ENCODE results near the gene DYRK4. TPM values are rescaled to one million over a fixed set of nuclear protein-coding genes. Genes with fewer than 3 reads are reported as not detected.
A peak's percentile ranks its signal among the peaks of the same experiment; 100 is the strongest.

Gene DYRK4
- total RNA-seq, 4 donors from 2014 or later, result 20.1 to 28.9 (median 21.1) TPM

- H3K36me3 ChIP-seq, result peaks cover 0 to 7% of the 10 kb centered on the region in 2 donors
- ATAC-seq (peak; percentile 99), DNase-seq (peak; percentile 87 to 90)
- H3K4me1 ChIP-seq, result peaks cover 15 to 16% of the 10 kb centered on the region in 2 donors
- H3K27me3 ChIP-seq, result no peaks in the 10 kb centered on the region
- H3K9me3 ChIP-seq, result no peaks in the 10 kb centered on the region
- peak within 1 kb of the TSS; percentile 86 to 94 (median 92) for H3K27ac ChIP-seq
- H3K4me3 ChIP-seq, result peak within 1 kb of the TSS; percentile 55 to 92 (median 76)
- intact Hi-C loops (cut with DNase I; ENCODE audit: low total_unique reads) (loop anchor here (1.0 to 5.0 kb wide), 4 partner anchors 64 to 666 kb away; partner anchors contain the start of gene PARP11), in situ Hi-C loops (cut with MboI; ENCODE audit: low sequenced_read_pairs in 4 of 4) (loop anchor here in 2 of 4 donors (25.0 kb wide), 1 partner anchor 226 kb away; the partner anchor contains the start of gene TIGAR (in 2 of the 2))
- peak; percentile 35 to 51 for TF ChIP-seq POLR2A (IDR thresholded peaks at IDR 0.05)
- no peak for TF ChIP-seq CTCF (IDR thresholded peaks at IDR 0.05 in 4 of 5, conservative IDR thresholded peaks at IDR 0.05 in 1 of 5)
Observed at GRCh38 chr12:4538207-4539160, 23.5 kb upstream of the DYRK4 start, which contains the start of gene RAD51AP1. Gene RAD51AP1, plus strand, starts transcription at chr12:4538890. Its CDS starts 50 bp downstream, at chr12:4538940.

- TF ChIP-seq CTCF (IDR thresholded peaks at IDR 0.05 in 4 of 5, conservative IDR thresholded peaks at IDR 0.05 in 1 of 5), result no peak
- no peak for TF ChIP-seq POLR2A (IDR thresholded peaks at IDR 0.05)
- Histone ChIP-seq H3K4me3 (peak overlapping the region; percentile 55 to 92 (median 76)), H3K36me3 (no peaks in the 10 kb centered on the region), H3K4me1 (peaks cover 15 to 16% of the 10 kb centered on the region in 2 donors), H3K9me3 (no peaks in the 10 kb centered on the region), H3K27ac (peak overlapping the region in 2 of 4 donors; percentile 91 to 94), H3K27me3 (no peaks in the 10 kb centered on the region)
- intact Hi-C loops (cut with DNase I; ENCODE audit: low total_unique reads), result loop anchor here (2.0 to 5.0 kb wide), 3 partner anchors 63 to 667 kb away; partner anchors contain the start of gene PARP11
- in situ Hi-C loops (cut with MboI; ENCODE audit: low sequenced_read_pairs in 4 of 4), result loop anchor here in 2 of 4 donors (25.0 kb wide), 1 partner anchor 227 kb away; the partner anchor contains the start of gene TIGAR (in 2 of the 2)
- ATAC-seq (no peak), DNase-seq (no peak)
Observed at GRCh38 chr12:4539167-4539870, 22.7 kb upstream of the DYRK4 start.

GRCh38 chr12:4540170-4540569, 21.8 kb upstream of the DYRK4 start:
- no peaks in the 10 kb centered on the region for H3K36me3 ChIP-seq
- no peak overlapping the region for H3K4me3 ChIP-seq
- H3K4me1 ChIP-seq, result peaks cover 15 to 16% of the 10 kb centered on the region in 2 donors
- no peaks in the 10 kb centered on the region for H3K27me3 ChIP-seq
- no peak for DNase-seq
- TF ChIP-seq CTCF (IDR thresholded peaks at IDR 0.05 in 4 of 5, conservative IDR thresholded peaks at IDR 0.05 in 1 of 5) (no peak), POLR2A (IDR thresholded peaks at IDR 0.05) (no peak)
- in situ Hi-C loops (cut with MboI; ENCODE audit: low sequenced_read_pairs in 4 of 4), result loop anchor here in 2 of 4 donors (25.0 kb wide), 1 partner anchor 228 kb away; the partner anchor contains the start of gene TIGAR (in 2 of the 2)
- intact Hi-C loops (cut with DNase I; ENCODE audit: low total_unique reads), result no loop called here
- no peak for ATAC-seq
- H3K27ac ChIP-seq, result no peak overlapping the region
- no peaks in the 10 kb centered on the region for H3K9me3 ChIP-seq

- Histone ChIP-seq H3K27ac (no peak overlapping the region), H3K4me3 (no peak overlapping the region), H3K27me3 (no peaks in the 10 kb centered on the region), H3K36me3 (no peaks in the 10 kb centered on the region), H3K9me3 (no peaks in the 10 kb centered on the region), H3K4me1 (peaks cover 15 to 16% of the 10 kb centered on the region in 2 donors)
- no peak for TF ChIP-seq CTCF (IDR thresholded peaks at IDR 0.05 in 4 of 5, conservative IDR thresholded peaks at IDR 0.05 in 1 of 5)
- no peak for TF ChIP-seq POLR2A (IDR thresholded peaks at IDR 0.05)
- DNase-seq, result no peak
- in situ Hi-C loops (cut with MboI; ENCODE audit: low sequenced_read_pairs in 4 of 4) (loop anchor here in 2 of 4 donors (25.0 kb wide), 1 partner anchor 228 kb away; the partner anchor contains the start of gene TIGAR (in 2 of the 2)), intact Hi-C loops (cut with DNase I; ENCODE audit: low total_unique reads) (no loop called here)
- ATAC-seq, result no peak
Observed at GRCh38 chr12:4540638-4541037, 21.4 kb upstream of the DYRK4 start.

Measured in gastrocnemius medialis (tissue), 4 donors.